ENCODE results near the gene USP43.

USP43 gene

DNA sequence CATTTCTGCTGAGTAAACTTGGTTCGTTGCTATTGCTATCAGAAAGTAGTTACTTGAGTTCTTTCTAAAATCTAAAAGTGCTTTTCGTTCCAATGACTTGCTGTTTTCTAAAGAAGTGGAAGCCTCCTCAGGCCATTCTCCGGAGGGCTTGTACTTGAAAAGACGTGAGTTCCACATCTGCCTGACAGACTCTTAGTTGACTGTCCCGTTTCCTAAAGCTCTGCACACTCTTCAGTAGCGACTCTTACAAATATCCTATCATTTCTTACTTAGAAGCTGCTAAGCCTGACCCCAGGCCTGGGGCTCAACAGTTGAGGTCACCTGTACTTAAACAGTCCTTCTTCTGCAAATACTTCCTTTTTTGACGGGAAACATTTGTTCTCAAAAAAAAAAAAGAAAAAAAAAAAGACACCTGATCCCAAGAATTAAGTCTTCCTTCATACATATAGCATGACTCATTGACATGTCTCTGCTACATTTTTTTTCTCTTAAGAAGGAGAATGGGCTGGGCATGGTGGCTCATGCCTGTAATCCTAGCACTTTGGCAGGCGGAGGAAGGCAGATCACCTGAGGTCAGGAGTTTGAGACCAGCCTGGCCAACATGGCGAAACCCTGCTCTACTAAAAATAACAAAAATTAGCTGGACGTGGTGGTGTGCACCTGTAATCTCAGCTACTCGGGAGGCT, 84.6 kb downstream of the USP43 start:
- H3K4me3 ChIP-seq (ENCODE audit: low read depth, low read length), result no peak overlapping the region
- TF ChIP-seq, protein P1, sequence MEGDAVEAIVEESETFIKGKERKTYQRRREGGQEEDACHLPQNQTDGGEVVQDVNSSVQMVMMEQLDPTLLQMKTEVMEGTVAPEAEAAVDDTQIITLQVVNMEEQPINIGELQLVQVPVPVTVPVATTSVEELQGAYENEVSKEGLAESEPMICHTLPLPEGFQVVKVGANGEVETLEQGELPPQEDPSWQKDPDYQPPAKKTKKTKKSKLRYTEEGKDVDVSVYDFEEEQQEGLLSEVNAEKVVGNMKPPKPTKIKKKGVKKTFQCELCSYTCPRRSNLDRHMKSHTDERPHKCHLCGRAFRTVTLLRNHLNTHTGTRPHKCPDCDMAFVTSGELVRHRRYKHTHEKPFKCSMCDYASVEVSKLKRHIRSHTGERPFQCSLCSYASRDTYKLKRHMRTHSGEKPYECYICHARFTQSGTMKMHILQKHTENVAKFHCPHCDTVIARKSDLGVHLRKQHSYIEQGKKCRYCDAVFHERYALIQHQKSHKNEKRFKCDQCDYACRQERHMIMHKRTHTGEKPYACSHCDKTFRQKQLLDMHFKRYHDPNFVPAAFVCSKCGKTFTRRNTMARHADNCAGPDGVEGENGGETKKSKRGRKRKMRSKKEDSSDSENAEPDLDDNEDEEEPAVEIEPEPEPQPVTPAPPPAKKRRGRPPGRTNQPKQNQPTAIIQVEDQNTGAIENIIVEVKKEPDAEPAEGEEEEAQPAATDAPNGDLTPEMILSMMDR (IDR thresholded peaks at IDR 0.05; ENCODE audit: insufficient read depth, low read length, missing control alignments), result no peak
- ChIA-PET CTCF (interaction anchor here (2.5 kb wide), 1 partner anchor 199 kb away, joined by 10 read pairs; no protein-coding TSS in a partner anchor), POLR2A (no interaction called here)
- DNase-seq (ENCODE audit: low read depth, low spot score), result no peak

GRCh38 chr17:9750524-9750923, 105.2 kb downstream of the USP43 start:
- CTCF ChIA-PET, result interaction anchor here (1.5 kb wide), 1 partner anchor 18 kb away, joined by 4 read pairs; no protein-coding TSS in a partner anchor
- TF ChIP-seq, protein P1 (IDR thresholded peaks at IDR 0.05; ENCODE audit: insufficient read depth, low read length, missing control alignments), result no peak
- no peak for DNase-seq (ENCODE audit: low read depth, low spot score)

GRCh38 chr17:9755083-9755482, 109.8 kb downstream of the USP43 start:
- ChIA-PET POLR2A (no interaction called here), CTCF (no interaction called here)
- TF ChIP-seq, protein P1 (IDR thresholded peaks at IDR 0.05; ENCODE audit: insufficient read depth, low read length, missing control alignments), result no peak
- no peak for DNase-seq (ENCODE audit: low read depth, low spot score)
- no peak overlapping the region for H3K4me3 ChIP-seq (ENCODE audit: low read depth, low read length)

More at GRCh38 chr17:9750524-9750923, 105.2 kb downstream of the USP43 start:
- H3K4me3 ChIP-seq (ENCODE audit: low read depth, low read length), result no peak overlapping the region
- POLR2A ChIA-PET, result no interaction called here

- CTCF ChIA-PET, result no interaction called here
- no peak for DNase-seq (ENCODE audit: low read depth, low spot score)
- TF ChIP-seq, protein P1 (IDR thresholded peaks at IDR 0.05; ENCODE audit: insufficient read depth, low read length, missing control alignments), result no peak
- H3K4me3 ChIP-seq (ENCODE audit: low read depth, low read length), result no peak overlapping the region
- POLR2A ChIA-PET, result no interaction called here
Observed at GRCh38 chr17:9760266-9760665, 114.9 kb downstream of the USP43 start.

- no peak for DNase-seq (ENCODE audit: low read depth, low spot score)
- TF ChIP-seq, protein P1 (IDR thresholded peaks at IDR 0.05; ENCODE audit: insufficient read depth, low read length, missing control alignments), result no peak
- POLR2A ChIA-PET, result no interaction called here
Observed at GRCh38 chr17:9763643-9764042, 118.3 kb downstream of the USP43 start.

DNA sequence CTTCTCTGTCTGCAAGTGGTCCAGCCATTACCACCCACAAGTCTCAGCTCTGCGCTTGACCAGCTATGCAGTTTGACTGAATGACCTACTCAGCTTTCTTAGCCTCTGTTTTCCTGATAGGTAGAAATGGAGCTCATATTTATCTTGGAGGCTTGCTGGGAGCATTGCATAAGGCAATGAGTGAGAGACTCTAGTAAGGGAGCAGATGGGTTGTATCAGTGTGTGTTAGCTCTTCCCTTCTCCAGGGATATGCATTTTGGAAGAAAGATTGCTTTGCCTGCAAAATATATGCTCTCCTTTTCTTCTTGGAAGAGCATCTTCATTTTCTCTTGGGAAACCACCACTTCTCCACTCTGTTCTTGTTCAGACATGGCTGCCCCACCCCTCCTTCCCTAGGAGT, 120.0 kb downstream of the USP43 start:
- no peak for DNase-seq (ENCODE audit: low read depth, low spot score)
- ChIA-PET POLR2A (no interaction called here), CTCF (interaction anchor here (0.9 kb wide), 1 partner anchor 26 kb away, joined by 4 read pairs; the partner anchor contains the start of gene DHRS7C)
- TF ChIP-seq, protein P1 (IDR thresholded peaks at IDR 0.05; ENCODE audit: insufficient read depth, low read length, missing control alignments), result no peak
- no peak overlapping the region for H3K4me3 ChIP-seq (ENCODE audit: low read depth, low read length)

More at GRCh38 chr17:9763643-9764042, 118.3 kb downstream of the USP43 start:
- CTCF ChIA-PET, result no interaction called here
- H3K4me3 ChIP-seq (ENCODE audit: low read depth, low read length), result no peak overlapping the region
